ENCODE data around the gene C16orf96.

- TF ChIP-seq, protein P1, sequence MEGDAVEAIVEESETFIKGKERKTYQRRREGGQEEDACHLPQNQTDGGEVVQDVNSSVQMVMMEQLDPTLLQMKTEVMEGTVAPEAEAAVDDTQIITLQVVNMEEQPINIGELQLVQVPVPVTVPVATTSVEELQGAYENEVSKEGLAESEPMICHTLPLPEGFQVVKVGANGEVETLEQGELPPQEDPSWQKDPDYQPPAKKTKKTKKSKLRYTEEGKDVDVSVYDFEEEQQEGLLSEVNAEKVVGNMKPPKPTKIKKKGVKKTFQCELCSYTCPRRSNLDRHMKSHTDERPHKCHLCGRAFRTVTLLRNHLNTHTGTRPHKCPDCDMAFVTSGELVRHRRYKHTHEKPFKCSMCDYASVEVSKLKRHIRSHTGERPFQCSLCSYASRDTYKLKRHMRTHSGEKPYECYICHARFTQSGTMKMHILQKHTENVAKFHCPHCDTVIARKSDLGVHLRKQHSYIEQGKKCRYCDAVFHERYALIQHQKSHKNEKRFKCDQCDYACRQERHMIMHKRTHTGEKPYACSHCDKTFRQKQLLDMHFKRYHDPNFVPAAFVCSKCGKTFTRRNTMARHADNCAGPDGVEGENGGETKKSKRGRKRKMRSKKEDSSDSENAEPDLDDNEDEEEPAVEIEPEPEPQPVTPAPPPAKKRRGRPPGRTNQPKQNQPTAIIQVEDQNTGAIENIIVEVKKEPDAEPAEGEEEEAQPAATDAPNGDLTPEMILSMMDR (conservative IDR thresholded peaks at IDR 0.05; ENCODE audit: low read depth in 2 of 2), result no peak
- TF ChIP-seq, protein P2, sequence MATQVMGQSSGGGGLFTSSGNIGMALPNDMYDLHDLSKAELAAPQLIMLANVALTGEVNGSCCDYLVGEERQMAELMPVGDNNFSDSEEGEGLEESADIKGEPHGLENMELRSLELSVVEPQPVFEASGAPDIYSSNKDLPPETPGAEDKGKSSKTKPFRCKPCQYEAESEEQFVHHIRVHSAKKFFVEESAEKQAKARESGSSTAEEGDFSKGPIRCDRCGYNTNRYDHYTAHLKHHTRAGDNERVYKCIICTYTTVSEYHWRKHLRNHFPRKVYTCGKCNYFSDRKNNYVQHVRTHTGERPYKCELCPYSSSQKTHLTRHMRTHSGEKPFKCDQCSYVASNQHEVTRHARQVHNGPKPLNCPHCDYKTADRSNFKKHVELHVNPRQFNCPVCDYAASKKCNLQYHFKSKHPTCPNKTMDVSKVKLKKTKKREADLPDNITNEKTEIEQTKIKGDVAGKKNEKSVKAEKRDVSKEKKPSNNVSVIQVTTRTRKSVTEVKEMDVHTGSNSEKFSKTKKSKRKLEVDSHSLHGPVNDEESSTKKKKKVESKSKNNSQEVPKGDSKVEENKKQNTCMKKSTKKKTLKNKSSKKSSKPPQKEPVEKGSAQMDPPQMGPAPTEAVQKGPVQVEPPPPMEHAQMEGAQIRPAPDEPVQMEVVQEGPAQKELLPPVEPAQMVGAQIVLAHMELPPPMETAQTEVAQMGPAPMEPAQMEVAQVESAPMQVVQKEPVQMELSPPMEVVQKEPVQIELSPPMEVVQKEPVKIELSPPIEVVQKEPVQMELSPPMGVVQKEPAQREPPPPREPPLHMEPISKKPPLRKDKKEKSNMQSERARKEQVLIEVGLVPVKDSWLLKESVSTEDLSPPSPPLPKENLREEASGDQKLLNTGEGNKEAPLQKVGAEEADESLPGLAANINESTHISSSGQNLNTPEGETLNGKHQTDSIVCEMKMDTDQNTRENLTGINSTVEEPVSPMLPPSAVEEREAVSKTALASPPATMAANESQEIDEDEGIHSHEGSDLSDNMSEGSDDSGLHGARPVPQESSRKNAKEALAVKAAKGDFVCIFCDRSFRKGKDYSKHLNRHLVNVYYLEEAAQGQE (IDR thresholded peaks at IDR 0.05; ENCODE audit: unreplicated experiment), result no peak
- TF ChIP-seq EZH2 (IDR thresholded peaks at IDR 0.05; ENCODE audit: low read depth, unreplicated experiment) (no peak), POLR2AphosphoS5 (IDR thresholded peaks at IDR 0.05; ENCODE audit: low read depth) (no peak), JUNB (IDR thresholded peaks at IDR 0.05; ENCODE audit: unreplicated experiment) (no peak), CREB1 (CRISPR knock-in tag; IDR thresholded peaks at IDR 0.05; ENCODE audit: low read depth) (no peak), EZH2phosphoT487 (IDR thresholded peaks at IDR 0.05; ENCODE audit: unreplicated experiment) (no peak), ZNF331 (CRISPR knock-in tag; IDR thresholded peaks at IDR 0.05; ENCODE audit: low read depth) (no peak), ZNF462 (CRISPR knock-in tag; IDR thresholded peaks at IDR 0.05) (no peak), ZNF114 (CRISPR knock-in tag; IDR thresholded peaks at IDR 0.05) (no peak), STAT1 (IDR thresholded peaks at IDR 0.05; ENCODE audit: unreplicated experiment) (no peak)
- TF ChIP-seq, protein P3, sequence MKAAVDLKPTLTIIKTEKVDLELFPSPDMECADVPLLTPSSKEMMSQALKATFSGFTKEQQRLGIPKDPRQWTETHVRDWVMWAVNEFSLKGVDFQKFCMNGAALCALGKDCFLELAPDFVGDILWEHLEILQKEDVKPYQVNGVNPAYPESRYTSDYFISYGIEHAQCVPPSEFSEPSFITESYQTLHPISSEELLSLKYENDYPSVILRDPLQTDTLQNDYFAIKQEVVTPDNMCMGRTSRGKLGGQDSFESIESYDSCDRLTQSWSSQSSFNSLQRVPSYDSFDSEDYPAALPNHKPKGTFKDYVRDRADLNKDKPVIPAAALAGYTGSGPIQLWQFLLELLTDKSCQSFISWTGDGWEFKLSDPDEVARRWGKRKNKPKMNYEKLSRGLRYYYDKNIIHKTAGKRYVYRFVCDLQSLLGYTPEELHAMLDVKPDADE (IDR thresholded peaks at IDR 0.05), result no peak
Observed at GRCh38 chr16:4597174-4597573, 41.0 kb downstream of the C16orf96 start.

Measured in GM23338 (cell line).